ENCODE results near the gene VAPB. TPM values are rescaled to one million over a fixed set of nuclear protein-coding genes. Genes with fewer than 3 reads are reported as not detected.
A peak's percentile ranks its signal among the peaks of the same experiment; 100 is the strongest.
"Not testable (repeated sequence)": the region's sequence is repeated elsewhere in the genome, so short reads cannot be mapped to it uniquely, and the experiment has no call there.

VAPB gene
- total RNA-seq, 1 donor from 2014 or later: 40.9 TPM

DNA sequence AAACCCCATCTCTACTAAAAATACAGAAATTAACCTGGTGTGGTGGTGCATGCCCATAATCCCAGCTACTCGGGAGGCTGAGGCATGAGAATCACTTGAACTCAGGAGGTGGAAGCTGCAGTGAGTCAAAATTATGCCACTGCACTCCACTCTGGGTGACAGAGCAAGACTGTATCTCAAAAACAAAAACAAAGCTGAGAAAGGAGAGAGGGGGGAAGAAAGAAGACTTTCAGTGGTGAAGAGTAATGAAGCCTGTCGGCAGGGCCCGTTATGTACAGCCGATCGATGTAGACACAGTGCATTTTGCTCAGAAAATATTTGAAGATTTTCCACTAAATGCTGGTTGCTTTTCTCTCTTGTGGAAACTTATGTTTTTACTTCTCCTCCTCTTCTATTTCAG lies 13.8 kb downstream of the VAPB start:
- no peak overlapping the region for H3K27ac Mint-ChIP-seq
- DNase-seq (ENCODE audit: low spot score): no peak

DNA sequence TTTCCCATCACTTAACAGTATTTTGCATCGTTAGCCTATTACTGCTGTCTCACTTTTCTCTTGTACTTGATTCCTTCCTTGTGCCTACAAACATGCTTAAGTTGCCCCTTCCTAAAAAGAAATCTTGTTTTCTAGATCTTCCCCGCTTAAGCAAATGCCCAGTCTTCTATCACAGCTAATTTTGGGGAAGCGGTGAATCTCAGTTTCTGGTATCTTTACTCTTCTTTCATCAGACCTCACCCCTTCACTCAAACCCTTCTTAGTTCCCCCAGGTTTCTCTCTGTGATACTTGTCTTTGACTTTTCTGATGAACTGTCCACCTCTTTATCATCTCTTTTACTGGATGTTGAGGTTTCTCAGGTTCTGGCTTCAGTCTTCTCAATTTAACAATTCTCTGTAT lies 14.2 kb downstream of the VAPB start:
- peaks cover 5% of the 10 kb centered on the region for H3K36me3 Mint-ChIP-seq (ENCODE audit: low read depth)
- DNase-seq (ENCODE audit: low spot score): no peak
- intact Hi-C loops (cut with micrococcal nuclease): no loop called here
- no peaks in the 10 kb centered on the region for H3K9me3 Mint-ChIP-seq
- no peak overlapping the region for H3K27ac Mint-ChIP-seq
- no peaks in the 10 kb centered on the region for H3K27me3 Mint-ChIP-seq (ENCODE audit: insufficient read depth)
- peaks cover 18% of the 10 kb centered on the region for H3K4me1 Mint-ChIP-seq (ENCODE audit: low read depth)
- no peak overlapping the region for H3K4me3 Mint-ChIP-seq

More for the DNA sequence above, 13.8 kb downstream of the VAPB start:
- Mint-ChIP-seq H3K4me1 (ENCODE audit: low read depth) (peaks cover 18% of the 10 kb centered on the region), H3K4me3 (no peak overlapping the region), H3K36me3 (ENCODE audit: low read depth) (peaks cover 10% of the 10 kb centered on the region), H3K27me3 (ENCODE audit: insufficient read depth) (no peaks in the 10 kb centered on the region), H3K9me3 (no peaks in the 10 kb centered on the region)
- intact Hi-C loops (cut with micrococcal nuclease): no loop called here

- peaks cover 33% of the 10 kb centered on the region for H3K4me1 Mint-ChIP-seq (ENCODE audit: low read depth)
- intact Hi-C loops (cut with micrococcal nuclease): loop anchor here (5.0 kb wide), 2 partner anchors 93 to 247 kb away; partner anchors contain the start of gene STX16
Measured at GRCh38 chr20:58405504-58406291, 16.7 kb downstream of the VAPB start.

GRCh38 chr20:58406422-58407001 lies 17.5 kb downstream of the VAPB start:
- Mint-ChIP-seq H3K27me3 (ENCODE audit: insufficient read depth) (no peaks in the 10 kb centered on the region), H3K27ac (peak overlapping the region; percentile 32), H3K36me3 (ENCODE audit: low read depth) (peaks cover 5% of the 10 kb centered on the region), H3K9me3 (no peaks in the 10 kb centered on the region), H3K4me1 (ENCODE audit: low read depth) (peaks cover 36% of the 10 kb centered on the region), H3K4me3 (no peak overlapping the region)
- no peak for DNase-seq (ENCODE audit: low spot score)
- intact Hi-C loops (cut with micrococcal nuclease): loop anchor here (5.0 kb wide), 2 partner anchors 94 to 246 kb away; partner anchors contain the start of gene STX16

More at GRCh38 chr20:58405504-58406291, 16.7 kb downstream of the VAPB start:
- no peak overlapping the region for H3K27ac Mint-ChIP-seq
- no peak for DNase-seq (ENCODE audit: low spot score)
- H3K36me3 Mint-ChIP-seq (ENCODE audit: low read depth): peaks cover 2% of the 10 kb centered on the region
- no peak overlapping the region for H3K4me3 Mint-ChIP-seq
- no peaks in the 10 kb centered on the region for H3K9me3 Mint-ChIP-seq
- H3K27me3 Mint-ChIP-seq (ENCODE audit: insufficient read depth): no peaks in the 10 kb centered on the region

DNA sequence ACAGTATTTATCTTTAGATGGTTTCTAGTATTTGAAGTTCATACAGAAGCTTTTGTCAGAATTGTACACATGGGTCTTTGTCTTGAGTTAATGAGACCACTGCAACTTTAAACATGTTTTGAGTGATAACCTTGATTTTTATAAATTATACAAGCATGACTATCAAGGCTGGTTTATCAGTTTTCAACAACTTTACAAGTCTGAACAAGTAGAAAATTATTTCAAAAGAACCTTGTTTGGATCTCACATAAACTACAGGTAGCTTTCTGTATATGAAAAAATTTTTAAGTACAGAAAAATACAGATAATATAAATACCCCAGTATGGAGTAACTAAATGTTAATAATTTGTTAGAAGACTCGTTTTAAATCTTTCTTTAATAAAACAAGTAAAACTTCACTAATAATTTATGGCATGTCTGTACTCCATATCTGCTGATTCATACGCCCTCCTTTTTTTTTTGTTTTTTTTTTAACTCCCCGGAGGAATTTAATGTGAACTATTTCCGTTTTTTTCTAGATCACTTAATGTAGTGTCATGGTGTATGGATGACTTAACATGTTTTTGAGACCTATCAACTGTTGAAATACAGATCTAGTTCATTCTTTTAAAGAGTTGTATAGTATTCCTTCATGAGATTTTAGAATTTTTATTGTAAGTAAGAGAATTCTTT lies 18.3 kb downstream of the VAPB start:
- H3K4me3 Mint-ChIP-seq: no peak overlapping the region
- peak overlapping the region; percentile 87 for H3K27ac Mint-ChIP-seq
- intact Hi-C loops (cut with micrococcal nuclease): loop anchor here (5.0 kb wide), 2 partner anchors 95 to 245 kb away; partner anchors contain the start of gene STX16
- no peak for DNase-seq (ENCODE audit: low spot score)
- H3K4me1 Mint-ChIP-seq (ENCODE audit: low read depth): peaks cover 36% of the 10 kb centered on the region
- H3K9me3 Mint-ChIP-seq: no peaks in the 10 kb centered on the region
- H3K27me3 Mint-ChIP-seq (ENCODE audit: insufficient read depth): no peaks in the 10 kb centered on the region
- peaks cover 5% of the 10 kb centered on the region for H3K36me3 Mint-ChIP-seq (ENCODE audit: low read depth)

- DNase-seq (ENCODE audit: low spot score): peak; percentile 11
- Mint-ChIP-seq H3K4me1 (ENCODE audit: low read depth) (peaks cover 36% of the 10 kb centered on the region), H3K36me3 (ENCODE audit: low read depth) (peaks cover 5% of the 10 kb centered on the region), H3K27me3 (ENCODE audit: insufficient read depth) (no peaks in the 10 kb centered on the region), H3K9me3 (no peaks in the 10 kb centered on the region), H3K4me3 (peak overlapping the region; percentile 65), H3K27ac (peak overlapping the region; percentile 87)
- intact Hi-C loops (cut with micrococcal nuclease): loop anchor here (1.0 to 5.0 kb wide), 4 partner anchors 20 to 244 kb away; partner anchors contain the start of gene STX16
Measured at GRCh38 chr20:58407966-58408557, 19.0 kb downstream of the VAPB start.

- Mint-ChIP-seq H3K27ac (peak overlapping the region; percentile 87), H3K4me3 (peak overlapping the region; percentile 65), H3K36me3 (ENCODE audit: low read depth) (peaks cover 5% of the 10 kb centered on the region), H3K9me3 (no peaks in the 10 kb centered on the region), H3K27me3 (ENCODE audit: insufficient read depth) (no peaks in the 10 kb centered on the region), H3K4me1 (ENCODE audit: low read depth) (peaks cover 36% of the 10 kb centered on the region)
- no peak for DNase-seq (ENCODE audit: low spot score)
- intact Hi-C loops (cut with micrococcal nuclease): loop anchor here (1.0 to 5.0 kb wide), 4 partner anchors 20 to 244 kb away; partner anchors contain the start of gene STX16
Measured at GRCh38 chr20:58408603-58409246, 19.7 kb downstream of the VAPB start.

DNA sequence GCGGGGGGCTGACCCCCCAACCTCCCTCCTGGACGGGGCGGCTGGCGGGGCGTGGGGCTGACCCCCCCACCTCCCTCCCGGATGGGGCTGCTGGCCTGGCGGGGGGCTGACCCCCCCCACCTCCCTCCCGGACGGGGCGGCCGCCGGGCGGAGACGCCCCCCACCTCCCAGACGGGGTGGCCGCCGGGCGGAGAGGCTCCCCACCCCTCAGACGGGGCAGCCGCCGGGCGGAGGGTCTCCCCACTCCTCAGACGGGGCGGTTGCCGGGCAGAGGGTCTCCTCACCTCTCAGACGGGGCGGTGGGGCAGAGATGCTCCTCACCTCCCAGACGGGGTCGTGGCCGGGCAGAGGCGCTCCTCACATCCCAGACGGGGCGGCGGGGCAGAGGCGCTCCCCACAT lies 25.2 kb downstream of the VAPB start:
- H3K4me1 Mint-ChIP-seq (ENCODE audit: low read depth): peaks cover 30% of the 10 kb centered on the region
- DNase-seq (ENCODE audit: low spot score); H3K4me3 Mint-ChIP-seq; H3K27ac Mint-ChIP-seq; H3K27me3 Mint-ChIP-seq (ENCODE audit: insufficient read depth); H3K9me3 Mint-ChIP-seq; intact Hi-C loops (cut with micrococcal nuclease): not testable (repeated sequence)
- peaks cover 16% of the 10 kb centered on the region for H3K36me3 Mint-ChIP-seq (ENCODE audit: low read depth)

- Mint-ChIP-seq H3K36me3 (ENCODE audit: low read depth) (peaks cover 22% of the 10 kb centered on the region), H3K4me1 (ENCODE audit: low read depth) (peaks cover 25% of the 10 kb centered on the region), H3K27ac (peak overlapping the region; percentile 47)
Measured at GRCh38 chr20:58414786-58415185, 25.8 kb downstream of the VAPB start.

GRCh38 chr20:58416057-58416456 lies 27.0 kb downstream of the VAPB start:
- Mint-ChIP-seq H3K27ac (no peak overlapping the region), H3K27me3 (ENCODE audit: insufficient read depth) (no peaks in the 10 kb centered on the region), H3K4me1 (ENCODE audit: low read depth) (peaks cover 14% of the 10 kb centered on the region), H3K36me3 (ENCODE audit: low read depth) (peaks cover 29% of the 10 kb centered on the region), H3K4me3 (no peak overlapping the region), H3K9me3 (no peaks in the 10 kb centered on the region)
- intact Hi-C loops (cut with micrococcal nuclease): no loop called here
- no peak for DNase-seq (ENCODE audit: low spot score)

More at GRCh38 chr20:58414786-58415185, 25.8 kb downstream of the VAPB start:
- DNase-seq (ENCODE audit: low spot score); intact Hi-C loops (cut with micrococcal nuclease); H3K4me3 Mint-ChIP-seq; H3K9me3 Mint-ChIP-seq; H3K27me3 Mint-ChIP-seq (ENCODE audit: insufficient read depth): not testable (repeated sequence)

GRCh38 chr20:58416835-58417234 lies 27.8 kb downstream of the VAPB start:
- peaks cover 29% of the 10 kb centered on the region for H3K36me3 Mint-ChIP-seq (ENCODE audit: low read depth)
- no peak for DNase-seq (ENCODE audit: low spot score)
- H3K27me3 Mint-ChIP-seq (ENCODE audit: insufficient read depth): no peaks in the 10 kb centered on the region
- no peak overlapping the region for H3K4me3 Mint-ChIP-seq
- intact Hi-C loops (cut with micrococcal nuclease): no loop called here
- H3K4me1 Mint-ChIP-seq (ENCODE audit: low read depth): peaks cover 14% of the 10 kb centered on the region
- no peaks in the 10 kb centered on the region for H3K9me3 Mint-ChIP-seq
- peak overlapping the region; percentile 38 for H3K27ac Mint-ChIP-seq

DNA sequence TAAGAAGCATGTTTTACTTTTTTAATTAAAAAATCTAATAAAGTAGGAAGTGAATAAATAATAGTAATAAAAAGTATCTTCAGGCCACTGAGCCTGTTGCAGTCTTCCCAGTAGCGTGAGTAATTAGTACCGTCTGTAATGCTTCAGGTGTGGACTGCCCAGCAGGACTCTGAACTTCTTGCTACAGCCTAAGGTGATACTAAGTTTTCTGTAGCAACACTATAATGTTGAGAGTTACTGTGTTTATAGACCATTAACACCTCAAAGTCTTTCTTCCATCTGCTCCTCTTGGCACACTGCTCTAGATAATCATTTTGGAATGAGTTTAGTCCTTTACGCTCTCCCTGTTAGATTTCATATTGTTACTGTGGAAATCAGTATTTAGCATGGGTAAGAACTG lies 28.4 kb downstream of the VAPB start:
- Mint-ChIP-seq H3K36me3 (ENCODE audit: low read depth) (peaks cover 29% of the 10 kb centered on the region), H3K27me3 (ENCODE audit: insufficient read depth) (no peaks in the 10 kb centered on the region), H3K4me3 (no peak overlapping the region), H3K9me3 (no peaks in the 10 kb centered on the region), H3K4me1 (ENCODE audit: low read depth) (peaks cover 14% of the 10 kb centered on the region), H3K27ac (no peak overlapping the region)
- intact Hi-C loops (cut with micrococcal nuclease): no loop called here
- no peak for DNase-seq (ENCODE audit: low spot score)

All from activated T-helper 1 cell treated with anti-CD3 and anti-CD28 coated beads, Interleukin-12 subunit alpha, Interleukin-12 subunit beta, Interleukin-2, Interleukin-4 antibody, amounts not matched to agents 30 ng/mL and 10 ng/mL and 1 ng/mL, durations not matched to agents 14 hours and 24 hours and 36 hours (primary cell).